Epithelial cell of alveolus of lung (primary cell): ENCODE measurements around the gene PRICKLE1. TPM values are rescaled to one million over a fixed set of nuclear protein-coding genes. Genes with fewer than 3 reads are reported as not detected.

Experiments
- total RNA-seq: library from RNA; depleted of rRNA; stranded (reverse); fragments of >200 nt; gene quantifications from 2 replicates; pipeline ENCODE4 v1.2.1, GENCODE V29; 2015

Gene PRICKLE1
- 5.7 and 30.8 TPM in 2 replicates for total RNA-seq

GRCh38 chr12:42589465-42590329 is at the start of gene PRICKLE1:
Gene PRICKLE1, minus strand, starts transcription at chr12:42589746. Its CDS starts 117,230 bp downstream, at chr12:42472516.

